Central memory CD8-positive, alpha-beta T cell (primary cell): ENCODE results near the gene PRSS50.

Experiments
- ATAC-seq: fragments of 150-1000 bp; cut with Tn5 transposase; replicated peaks from 2 replicates; pipeline ENCODE4 v1.10.0; 2022; ENCODE audit warnings: mild to moderate bottlenecking, moderate FRiP score, moderate number of reproducible peaks; ENCODE audit not compliant: poor library complexity, severe bottlenecking; ENCODE audit errors: extremely low read depth
- DNase-seq, 2 donors: peaks; one replicate each; pipeline ENCODE4 v3.0.0; 2021; ENCODE audit warnings: low spot score in 2 of 2
- H3K27ac Mint-ChIP-seq: one replicate; pipeline ENCODE4 v1.8.0; 2022; ENCODE audit warnings: low read depth, mild to moderate bottlenecking, moderate library complexity, mixed read lengths
- H3K27me3 Mint-ChIP-seq: one replicate; pipeline ENCODE4 v1.8.0; 2022; ENCODE audit warnings: mixed read lengths
- H3K36me3 Mint-ChIP-seq: one replicate; pipeline ENCODE4 v1.8.0; 2022; ENCODE audit warnings: mild to moderate bottlenecking, moderate library complexity, mixed read lengths; ENCODE audit not compliant: insufficient read depth
- H3K4me1 Mint-ChIP-seq: one replicate; pipeline ENCODE4 v1.8.0; 2022; ENCODE audit warnings: mixed read lengths
- H3K4me3 Mint-ChIP-seq: one replicate; pipeline ENCODE4 v1.8.0; 2022; ENCODE audit warnings: mild to moderate bottlenecking, moderate library complexity, mixed read lengths
- H3K9me3 Mint-ChIP-seq: one replicate; pipeline ENCODE4 v1.8.0; 2022; ENCODE audit warnings: mixed read lengths

The PRSS50 gene

DNA sequence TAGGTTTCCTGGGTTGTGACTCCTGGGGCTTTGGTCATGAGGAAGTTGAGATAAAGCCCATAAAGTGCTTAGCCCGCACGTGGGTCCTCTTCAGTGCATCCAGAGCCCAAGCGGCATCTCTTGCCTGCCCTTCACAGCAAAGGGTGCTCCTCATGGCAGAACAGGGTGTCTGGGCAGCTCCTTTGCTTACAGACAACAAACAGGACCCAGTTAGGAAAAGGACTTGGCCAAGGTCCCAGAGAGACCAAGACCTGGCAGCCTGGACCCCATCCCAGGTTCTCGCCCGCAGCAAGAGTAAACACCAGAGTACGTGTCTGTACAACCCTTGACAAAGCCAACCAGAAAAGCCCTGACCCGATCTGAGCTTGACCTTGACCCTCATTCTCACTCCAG, 51.2 kb downstream of the PRSS50 start:
- Mint-ChIP-seq H3K36me3 (no peaks in the 10 kb centered on the region), H3K4me1 (no peaks in the 10 kb centered on the region), H3K9me3 (no peaks in the 10 kb centered on the region), H3K27ac (no peak overlapping the region), H3K4me3 (no peak overlapping the region), H3K27me3 (peaks cover 13% of the 10 kb centered on the region)
- ATAC-seq (no peak), DNase-seq (no peak)

- ATAC-seq (no peak), DNase-seq (no peak)
- Mint-ChIP-seq H3K27ac (no peak overlapping the region), H3K36me3 (no peaks in the 10 kb centered on the region), H3K4me3 (no peak overlapping the region), H3K4me1 (no peaks in the 10 kb centered on the region), H3K27me3 (peaks cover 13% of the 10 kb centered on the region), H3K9me3 (no peaks in the 10 kb centered on the region)
Observed at GRCh38 chr3:46665763-46666452, 51.8 kb downstream of the PRSS50 start.

DNA sequence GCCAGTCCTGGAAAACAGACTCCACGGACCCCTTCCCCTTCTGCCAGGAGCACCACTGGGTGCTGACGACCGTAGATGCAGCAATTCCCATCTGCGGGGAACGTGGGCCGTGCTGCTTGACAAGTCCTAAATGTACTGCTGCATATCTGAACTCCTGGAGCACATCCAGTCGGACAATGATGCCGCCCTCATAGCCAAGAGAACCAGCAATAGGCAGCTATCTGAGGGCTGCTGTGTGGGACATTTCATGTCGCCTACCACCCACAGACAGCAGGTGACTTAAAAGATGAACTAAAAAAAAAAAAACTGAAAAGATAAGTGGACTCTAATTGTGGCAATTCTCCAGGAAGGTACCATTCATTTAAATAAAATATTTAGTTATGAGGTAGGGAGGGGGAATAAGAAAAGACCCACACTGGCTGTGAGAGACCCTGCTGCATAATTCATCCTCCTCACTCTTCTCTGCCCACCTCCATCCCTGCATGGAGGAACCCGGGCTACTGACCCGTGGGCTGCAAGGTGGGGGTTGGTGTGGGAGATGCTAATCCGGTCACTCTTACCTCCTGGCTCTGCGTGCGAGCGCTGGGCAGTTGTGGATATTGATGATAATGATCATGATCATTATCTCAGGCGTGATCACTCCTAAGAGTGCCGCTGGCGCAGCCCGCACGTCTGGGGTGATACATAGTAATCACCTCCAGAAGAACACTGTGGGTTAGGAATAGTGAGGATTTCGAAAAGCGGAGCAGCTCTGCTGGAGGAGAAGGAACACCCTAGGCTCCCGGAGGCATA, 52.5 kb downstream of the PRSS50 start:
- Mint-ChIP-seq H3K27me3 (peaks cover 13% of the 10 kb centered on the region), H3K4me1 (no peaks in the 10 kb centered on the region), H3K27ac (no peak overlapping the region), H3K9me3 (no peaks in the 10 kb centered on the region), H3K36me3 (no peaks in the 10 kb centered on the region), H3K4me3 (no peak overlapping the region)
- no peak for ATAC-seq
- DNase-seq, result no peak

DNA sequence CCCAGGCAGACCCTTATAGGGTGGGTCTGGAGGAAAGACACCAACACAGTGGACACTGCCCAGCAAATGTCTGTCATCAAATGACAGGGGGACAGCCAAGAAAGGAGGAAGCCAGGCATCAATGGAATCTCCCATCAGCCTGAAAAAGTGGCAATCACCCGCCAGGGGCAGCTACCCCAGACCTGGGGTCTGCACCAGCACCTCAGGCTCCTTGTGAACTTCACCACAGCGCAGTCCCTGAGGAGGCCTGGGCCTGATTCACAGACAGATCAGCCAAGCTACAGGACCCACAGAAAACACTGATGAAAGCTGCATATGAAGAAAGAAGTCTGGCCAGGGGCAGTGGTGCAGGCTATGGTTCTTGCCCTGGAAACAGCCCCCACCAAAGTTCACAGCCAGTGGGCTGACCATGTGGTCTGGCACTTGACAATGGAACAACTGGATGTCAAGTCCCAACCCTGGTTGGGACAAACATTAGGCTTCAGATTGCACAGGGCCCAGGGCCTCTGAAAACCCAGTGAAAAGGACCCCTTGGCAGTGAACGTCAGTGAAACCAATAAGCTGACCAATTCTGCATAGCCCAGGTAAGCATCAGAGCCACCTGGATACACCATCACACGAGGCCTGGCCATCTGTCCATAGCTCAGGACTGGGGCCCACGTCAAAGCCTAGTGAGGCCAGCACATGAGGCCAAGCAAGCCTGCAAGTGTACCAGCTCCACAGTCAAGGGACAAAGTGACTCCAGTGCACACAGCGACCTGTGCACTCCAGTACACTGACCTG, 53.3 kb downstream of the PRSS50 start:
- H3K27me3 Mint-ChIP-seq, result peaks cover 13% of the 10 kb centered on the region
- H3K27ac Mint-ChIP-seq, result no peak overlapping the region
- H3K36me3 Mint-ChIP-seq, result no peaks in the 10 kb centered on the region
- no peaks in the 10 kb centered on the region for H3K9me3 Mint-ChIP-seq
- ATAC-seq, result no peak
- no peaks in the 10 kb centered on the region for H3K4me1 Mint-ChIP-seq
- H3K4me3 Mint-ChIP-seq, result no peak overlapping the region
- DNase-seq, result no peak

GRCh38 chr3:46663591-46664135, 54.0 kb downstream of the PRSS50 start:
- H3K9me3 Mint-ChIP-seq, result no peaks in the 10 kb centered on the region
- no peak for DNase-seq
- H3K4me1 Mint-ChIP-seq, result no peaks in the 10 kb centered on the region
- peaks cover 13% of the 10 kb centered on the region for H3K27me3 Mint-ChIP-seq
- no peak overlapping the region for H3K27ac Mint-ChIP-seq
- no peak overlapping the region for H3K4me3 Mint-ChIP-seq
- no peak for ATAC-seq
- no peaks in the 10 kb centered on the region for H3K36me3 Mint-ChIP-seq

GRCh38 chr3:46662771-46663551, 54.7 kb downstream of the PRSS50 start:
- ATAC-seq, result no peak
- no peak for DNase-seq
- no peak overlapping the region for H3K27ac Mint-ChIP-seq
- H3K4me1 Mint-ChIP-seq, result no peaks in the 10 kb centered on the region
- H3K27me3 Mint-ChIP-seq, result peaks cover 13% of the 10 kb centered on the region
- no peaks in the 10 kb centered on the region for H3K36me3 Mint-ChIP-seq
- no peak overlapping the region for H3K4me3 Mint-ChIP-seq
- no peaks in the 10 kb centered on the region for H3K9me3 Mint-ChIP-seq
